Astrocyte of the hippocampus (primary cell): ENCODE measurements around the gene CRABP2.

Experiments
- DNase-seq: peaks from one replicate; pipeline ENCODE4 v3.0.0; 2011; ENCODE audit warnings: low read depth, low spot score

The CRABP2 gene

DNA sequence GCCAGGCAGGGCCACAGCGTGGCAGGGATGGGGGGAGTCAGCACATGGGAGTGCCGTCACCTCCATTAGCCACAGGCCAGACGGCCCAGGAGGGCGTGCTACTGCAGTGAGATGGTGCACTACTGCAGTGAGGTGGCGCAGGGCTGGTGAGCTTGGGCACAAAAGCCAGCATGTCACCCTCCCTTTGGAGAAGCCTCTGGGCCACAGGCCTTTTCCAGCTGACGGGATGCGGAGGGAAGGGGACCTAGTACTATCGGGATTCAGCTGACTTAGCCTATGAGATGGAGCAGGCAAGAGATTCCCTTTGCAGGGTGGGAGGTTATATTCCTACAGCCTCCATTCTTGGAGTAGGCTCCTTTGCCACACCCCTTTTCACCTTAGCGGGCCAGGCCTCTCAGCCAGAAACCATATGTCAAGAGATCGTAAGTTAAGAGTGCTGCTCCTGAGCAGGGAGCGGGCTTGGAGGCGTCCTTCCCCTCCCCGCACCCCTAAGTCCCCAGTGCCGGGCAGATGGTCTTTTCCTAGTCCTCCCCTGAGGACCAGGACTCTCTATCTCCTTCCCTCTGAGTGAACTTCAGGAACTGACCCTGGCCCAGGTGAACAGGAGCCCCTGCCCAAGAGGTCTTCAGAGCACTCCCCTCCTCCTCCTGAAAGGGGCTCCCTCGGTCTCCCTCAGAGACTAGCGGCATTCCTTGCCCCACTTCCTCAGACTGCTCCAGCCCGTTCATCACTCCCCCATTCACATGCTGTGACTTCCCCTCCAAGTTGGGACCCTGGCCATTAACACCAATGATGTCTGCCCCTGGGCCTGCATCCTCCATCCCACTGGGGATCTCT, 36.4 kb downstream of the CRABP2 start:
- peak; percentile 34 for DNase-seq

DNA sequence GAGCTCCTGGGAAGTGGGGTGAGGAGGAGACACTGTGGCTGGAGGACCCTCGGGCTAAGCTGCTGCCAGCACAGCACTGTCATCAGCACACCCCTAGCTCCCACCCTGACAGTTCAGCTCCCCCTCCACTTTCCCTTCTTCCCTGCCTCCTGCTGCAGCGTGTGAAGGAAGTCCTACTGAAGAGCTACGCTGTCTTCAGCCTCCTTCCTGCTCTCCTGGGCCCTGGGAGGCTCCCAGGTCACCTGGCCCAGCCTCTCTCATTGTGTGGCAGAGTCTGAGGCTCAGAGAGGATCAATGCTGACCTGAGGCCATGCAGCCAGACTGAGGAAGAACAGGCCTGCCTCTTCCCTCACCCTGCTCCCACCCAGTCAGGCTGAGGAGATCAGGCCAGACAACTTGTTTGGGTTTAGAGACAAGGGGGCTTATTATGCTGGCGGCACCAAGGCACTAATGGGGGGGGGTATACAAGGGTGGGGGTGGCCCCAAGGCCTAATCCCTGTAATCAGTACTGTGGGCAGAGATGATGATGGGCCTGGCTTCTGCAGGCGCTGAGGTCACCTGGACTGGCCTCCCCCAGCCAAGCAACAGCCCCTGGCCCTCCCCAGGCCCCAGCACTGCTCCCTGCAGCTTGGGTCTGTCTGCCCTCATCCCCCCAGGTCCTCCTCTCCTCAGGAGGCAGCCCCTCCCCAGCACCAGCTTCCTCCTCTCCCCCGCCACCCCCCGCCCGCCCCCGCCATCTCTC, 37.2 kb downstream of the CRABP2 start:
- DNase-seq, result peak; percentile 16

DNA sequence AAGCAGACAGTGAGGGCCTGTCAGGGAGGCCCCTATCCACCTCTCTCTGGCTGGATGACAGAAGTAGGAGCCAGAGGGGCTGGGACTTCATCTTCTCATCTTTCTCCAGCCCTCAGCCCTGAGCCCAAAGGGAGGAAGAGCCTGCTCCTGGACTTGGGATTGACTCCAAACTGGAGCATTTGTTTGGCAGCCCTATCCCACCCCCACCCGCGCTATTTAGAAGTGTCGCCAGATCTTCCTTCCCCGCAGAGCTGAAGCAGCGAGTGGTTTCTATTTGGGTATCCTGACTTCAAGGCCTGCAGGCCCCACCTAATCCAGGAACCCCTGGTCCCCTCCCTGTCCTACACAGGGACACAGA, 37.8 kb downstream of the CRABP2 start:
- peak; percentile 41 for DNase-seq

DNA sequence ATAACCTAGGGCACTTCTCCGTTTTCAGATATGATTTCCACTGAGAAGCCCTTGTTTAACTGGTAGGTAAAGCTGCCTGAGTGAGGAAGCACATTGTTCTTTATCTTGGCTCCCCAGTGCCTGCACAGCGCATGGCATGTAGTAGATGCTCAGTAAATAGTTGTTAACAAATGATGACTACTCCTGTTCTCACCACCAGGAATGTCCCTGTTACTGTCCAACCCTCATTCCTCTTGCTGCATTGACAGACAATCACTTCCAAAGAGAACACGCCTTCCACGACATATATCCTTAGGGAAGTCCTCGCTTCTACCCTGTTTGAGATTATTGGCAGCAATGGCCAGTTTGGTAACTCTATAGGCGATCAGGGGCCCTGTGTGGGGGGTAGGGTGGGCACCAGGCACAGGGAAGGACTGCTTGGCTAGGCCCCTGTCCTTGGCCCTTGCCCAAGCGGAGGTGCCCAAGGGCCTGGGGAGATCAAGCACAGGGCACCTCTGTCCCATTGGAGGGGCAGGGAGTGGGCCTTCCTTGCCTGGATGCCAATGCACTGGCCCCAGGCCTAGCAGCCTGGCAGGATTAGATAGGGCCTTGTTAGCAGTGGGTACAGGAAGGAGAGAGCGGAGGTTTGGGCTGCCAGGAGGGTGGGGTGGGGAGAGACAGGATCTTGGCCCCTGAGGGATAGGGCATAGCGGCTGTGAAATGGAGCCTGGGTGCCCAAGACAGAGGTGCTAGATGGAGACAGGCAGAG, 38.3 kb downstream of the CRABP2 start:
- DNase-seq, result no peak

DNA sequence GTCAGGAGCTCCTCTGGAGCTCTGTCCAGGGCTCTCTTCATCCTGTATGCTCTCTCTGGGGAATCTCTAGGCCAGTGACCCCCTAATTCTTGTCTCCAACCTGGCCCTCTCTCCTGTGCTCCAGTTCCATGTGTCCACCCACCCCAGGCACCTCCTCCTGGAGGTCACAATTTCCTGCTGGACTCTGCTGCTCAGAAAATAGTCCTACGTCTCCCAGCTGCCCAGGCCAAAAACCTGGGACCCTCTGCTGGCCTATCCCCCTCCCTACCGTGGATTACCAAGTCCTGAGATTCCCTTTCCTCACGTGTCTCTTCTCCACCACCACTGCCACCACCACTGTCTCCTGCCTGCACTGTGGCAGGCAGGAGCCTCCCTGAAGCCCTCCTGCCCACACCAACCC, 39.8 kb downstream of the CRABP2 start:
- no peak for DNase-seq

DNA sequence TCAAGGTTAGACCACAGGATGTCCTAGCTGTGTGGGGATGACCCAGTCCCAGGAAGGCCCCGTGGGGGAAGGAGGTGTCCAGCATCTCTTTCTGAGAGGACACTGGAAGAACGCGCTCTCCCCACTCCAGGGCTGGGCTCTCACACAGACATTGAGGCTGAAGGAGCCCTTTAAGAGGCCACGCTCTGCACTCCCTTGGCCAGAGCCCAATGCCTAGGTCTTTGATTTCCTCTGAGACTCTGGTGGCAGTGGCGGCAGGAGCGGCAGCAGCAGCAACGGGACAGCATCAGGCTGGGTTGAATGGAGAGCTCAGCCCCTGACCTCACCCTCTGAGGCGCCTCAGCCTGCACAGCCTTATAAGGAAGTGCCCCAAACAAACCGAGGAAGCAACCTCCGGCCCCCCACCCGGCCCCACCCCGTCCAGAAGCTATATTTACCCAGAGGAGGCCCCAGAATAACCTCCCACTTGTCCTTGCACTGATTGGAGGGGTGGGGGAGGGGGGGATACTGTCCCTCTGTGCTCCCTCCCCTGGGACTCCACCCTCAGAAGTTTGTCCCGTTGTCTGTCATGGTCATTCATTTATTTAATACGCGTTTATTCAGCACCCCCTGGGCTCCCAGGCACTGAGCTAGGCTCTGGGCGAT, 40.5 kb downstream of the CRABP2 start:
- DNase-seq, result peak; percentile 56

DNA sequence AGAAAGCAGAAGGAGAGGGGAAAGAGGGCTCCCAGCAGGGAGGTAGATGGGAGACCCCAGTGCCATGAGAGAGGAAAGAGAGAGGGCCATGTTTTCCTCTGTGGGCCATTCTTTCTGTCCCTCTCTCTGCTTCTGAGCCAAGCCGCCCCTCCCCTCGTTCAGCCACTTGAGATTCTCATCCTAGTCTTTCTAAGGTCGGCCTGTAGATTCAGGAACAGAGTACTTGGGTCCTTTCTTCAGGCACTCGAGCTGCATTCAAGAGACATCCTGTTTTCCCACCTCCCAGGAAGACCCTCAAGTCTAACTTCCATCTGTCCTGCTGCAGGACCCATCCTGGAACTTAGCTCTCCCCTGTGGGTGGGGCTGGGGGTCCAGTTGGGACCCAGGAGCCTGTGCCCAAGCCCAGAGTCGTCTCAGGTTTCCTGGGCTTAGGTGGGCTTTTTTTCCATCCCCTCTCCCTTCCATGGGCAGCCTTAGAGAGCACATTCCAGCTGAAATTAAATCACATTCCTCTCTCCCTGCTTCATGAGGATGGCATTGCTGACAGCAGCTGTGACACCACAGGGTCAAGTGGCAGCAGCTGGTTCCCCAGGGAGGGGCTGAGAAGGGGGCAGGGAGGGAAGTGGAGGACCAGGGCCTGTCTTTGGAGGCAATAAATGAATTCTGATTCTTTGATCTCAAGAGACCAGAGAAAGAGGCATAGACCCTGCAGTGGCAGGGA, 41.2 kb downstream of the CRABP2 start:
- DNase-seq, result peak; percentile 60

DNA sequence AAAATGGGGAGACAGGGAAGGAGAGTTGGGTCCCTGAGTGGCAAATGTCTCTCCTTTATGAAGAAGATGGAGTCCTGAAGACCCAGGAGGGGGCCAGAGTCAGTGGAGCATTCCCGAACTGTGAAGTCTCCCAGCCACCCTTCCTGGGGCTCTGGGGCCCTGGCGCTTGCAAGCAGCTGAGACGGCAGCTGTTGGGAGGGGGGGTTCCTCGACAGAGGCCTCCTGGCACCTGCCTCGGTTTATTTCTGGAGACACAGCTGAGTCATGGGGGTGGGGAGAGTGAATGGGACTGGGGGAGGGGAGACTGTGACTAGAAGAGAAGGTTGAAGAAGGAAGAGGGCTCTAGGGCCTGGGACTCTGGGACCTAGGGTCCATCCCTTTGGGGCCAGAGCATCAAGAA, 42.2 kb downstream of the CRABP2 start:
- peak; percentile 52 for DNase-seq

DNA sequence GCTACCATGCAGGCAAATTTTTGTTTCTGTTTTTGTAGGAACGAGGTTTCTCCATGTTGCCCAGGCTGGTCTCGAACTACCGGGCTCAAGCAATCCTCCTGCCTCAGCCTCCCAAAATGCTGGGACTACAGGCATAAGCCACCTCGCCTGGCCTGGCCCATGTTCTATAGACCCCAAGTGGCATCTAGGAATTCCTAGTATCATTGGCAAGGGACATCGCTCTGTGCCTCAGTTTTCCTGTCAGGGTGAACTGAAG, 42.7 kb downstream of the CRABP2 start:
- DNase-seq, result no peak

DNA sequence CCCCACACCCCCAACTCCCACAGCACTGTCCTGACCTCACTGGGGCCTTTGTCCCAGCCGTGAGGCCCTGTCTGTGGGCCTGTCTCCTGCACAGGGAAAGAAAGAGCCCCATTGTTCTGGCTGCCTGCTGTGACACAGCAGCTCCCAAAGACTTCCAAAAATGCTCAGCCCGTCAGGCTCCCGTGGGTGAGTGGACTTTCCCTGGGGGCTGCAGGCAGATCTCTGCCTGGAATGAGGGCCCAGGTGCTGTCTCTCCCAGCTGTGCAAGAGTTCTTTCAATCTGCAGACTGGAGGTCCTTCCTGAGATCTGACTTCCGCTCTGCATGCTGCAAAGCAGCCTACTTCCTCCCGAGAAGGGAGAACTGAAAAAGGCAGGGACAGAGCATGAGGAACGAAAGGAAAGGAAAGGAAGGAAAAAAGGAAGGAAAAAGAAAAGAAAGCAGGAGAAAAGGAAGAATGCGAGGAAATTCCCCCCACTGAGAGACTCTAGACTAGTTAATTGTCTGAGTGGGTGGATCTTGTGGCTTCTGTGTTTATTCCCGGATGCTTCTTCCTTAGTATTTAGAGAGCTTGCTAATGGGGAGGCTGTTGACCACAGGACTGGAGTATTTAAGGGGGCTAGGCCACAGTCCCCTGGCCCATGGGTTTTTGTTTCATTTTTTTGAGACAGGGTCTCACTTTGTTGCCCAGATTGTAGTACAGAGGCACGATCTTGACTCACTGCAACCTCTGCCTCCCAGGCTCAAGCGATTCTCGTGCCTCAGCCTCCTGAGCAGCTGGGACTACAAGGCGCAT, 43.2 kb downstream of the CRABP2 start:
- DNase-seq, result no peak

DNA sequence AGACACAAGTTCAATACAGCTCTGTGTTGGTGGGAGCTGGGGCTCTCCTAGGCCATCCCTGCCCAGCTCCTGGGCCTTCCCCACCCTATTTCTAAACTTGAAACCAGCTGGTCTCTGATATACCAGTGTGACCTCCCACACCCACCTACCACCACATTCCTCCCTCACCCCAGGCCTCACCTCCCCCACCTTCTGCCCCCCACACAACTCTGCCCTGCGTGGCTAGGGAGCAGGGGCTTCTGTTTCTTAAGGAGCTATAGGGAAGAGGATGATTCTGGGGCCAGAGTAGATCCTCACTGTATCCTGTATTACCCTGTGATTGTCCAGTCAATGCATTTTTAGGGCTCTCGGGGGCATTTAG, 44.7 kb downstream of the CRABP2 start:
- DNase-seq, result no peak

DNA sequence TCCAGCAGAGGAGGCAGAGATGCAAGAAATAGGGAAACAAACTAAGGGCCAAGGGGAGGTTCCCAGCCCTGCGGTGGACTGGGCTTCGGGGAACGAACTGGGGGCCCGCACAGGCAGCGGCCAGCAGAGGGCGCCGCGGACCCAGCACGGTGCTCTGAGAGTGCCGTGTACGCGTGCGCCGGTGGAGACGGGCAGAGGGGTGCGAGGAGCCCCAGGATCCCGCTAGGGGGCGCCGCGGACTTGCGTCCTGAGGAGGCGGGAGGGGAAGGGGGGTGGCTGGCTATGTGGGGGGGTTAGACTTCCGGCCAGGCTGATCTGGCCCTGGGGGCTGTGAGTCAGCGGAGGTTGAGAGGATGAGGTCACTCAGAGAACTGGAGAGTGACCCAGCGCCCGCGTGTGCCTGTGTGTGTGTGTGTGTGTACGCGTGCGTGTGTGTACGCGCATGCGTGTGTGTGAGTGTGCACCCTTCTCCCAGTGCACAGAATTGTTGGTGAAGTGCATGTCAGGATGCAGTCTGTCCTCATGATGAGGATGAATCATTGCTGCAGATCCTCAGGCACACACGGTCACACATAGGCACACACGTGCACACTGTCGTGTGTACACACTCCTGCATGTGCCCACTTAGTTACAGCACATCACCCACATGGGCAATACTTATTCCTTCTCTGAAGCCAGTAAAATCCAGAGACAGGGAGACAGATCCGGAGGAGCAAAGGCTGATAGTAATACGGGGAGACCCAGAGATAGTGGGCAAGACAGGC, 45.2 kb downstream of the CRABP2 start:
- peak; percentile 99 for DNase-seq

DNA sequence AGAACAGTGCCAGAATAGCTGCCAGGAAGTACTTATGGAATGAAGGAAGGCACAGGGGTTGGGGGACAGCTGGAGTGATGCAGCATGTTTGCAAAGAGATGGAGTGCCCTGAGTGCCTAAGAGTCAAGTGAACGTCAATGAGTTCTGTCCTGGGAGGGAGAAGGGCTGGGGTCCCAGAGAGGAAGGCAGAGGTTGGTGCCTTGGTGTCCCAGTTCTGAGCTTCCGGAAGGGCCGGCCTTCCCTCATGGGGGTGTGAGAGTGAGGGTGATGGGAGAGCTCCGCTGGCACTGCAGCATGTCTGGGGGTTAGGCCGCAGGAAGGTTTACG, 45.8 kb downstream of the CRABP2 start:
- DNase-seq, result no peak

DNA sequence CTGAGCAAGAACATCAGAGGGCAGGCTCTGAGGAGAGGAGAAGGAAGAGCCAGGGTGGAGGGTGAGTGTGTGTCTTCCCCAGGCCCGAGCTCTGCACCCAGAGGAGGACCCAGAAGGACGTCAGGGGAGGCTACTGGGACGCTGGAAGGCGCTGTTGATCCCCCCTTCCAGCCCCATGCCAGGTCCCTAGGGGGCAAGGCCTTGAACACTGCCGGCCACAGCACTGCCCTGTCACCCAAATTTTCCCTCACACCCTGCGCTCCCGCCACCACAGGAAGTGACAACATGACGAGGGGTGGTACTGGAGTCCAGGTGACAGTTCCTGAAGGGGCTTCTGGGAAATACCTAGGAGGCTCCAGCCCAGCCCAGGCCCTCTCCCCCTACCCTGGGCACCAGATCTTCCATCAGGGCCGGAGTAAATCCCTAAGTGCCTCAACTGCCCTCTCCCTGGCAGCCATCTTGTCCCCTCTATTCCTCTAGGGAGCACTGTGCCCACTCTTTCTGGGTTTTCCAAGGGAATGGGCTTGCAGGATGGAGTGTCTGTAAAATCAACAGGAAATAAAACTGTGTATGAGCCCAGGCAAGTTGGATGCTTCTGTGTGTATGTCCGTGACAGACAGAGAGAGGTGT, 46.3 kb downstream of the CRABP2 start:
- no peak for DNase-seq

DNA sequence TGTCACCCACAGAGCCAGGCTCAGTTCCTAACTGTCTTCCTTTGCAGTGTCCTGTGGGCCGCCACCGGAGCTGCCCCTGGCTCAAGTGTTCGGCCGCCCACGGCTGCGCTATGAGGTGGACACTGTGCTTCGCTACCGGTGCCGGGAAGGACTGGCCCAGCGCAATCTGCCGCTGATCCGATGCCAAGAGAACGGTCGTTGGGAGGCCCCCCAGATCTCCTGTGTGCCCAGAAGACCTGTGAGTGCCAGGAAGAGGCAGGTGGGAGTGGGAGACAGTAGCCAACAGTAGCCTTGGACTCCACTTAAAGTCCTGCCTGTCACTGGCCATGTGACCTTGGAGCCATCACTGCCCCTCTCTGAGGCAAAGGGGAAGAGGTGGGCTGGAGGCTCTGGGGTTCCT, 46.9 kb downstream of the CRABP2 start:
- no peak for DNase-seq

DNA sequence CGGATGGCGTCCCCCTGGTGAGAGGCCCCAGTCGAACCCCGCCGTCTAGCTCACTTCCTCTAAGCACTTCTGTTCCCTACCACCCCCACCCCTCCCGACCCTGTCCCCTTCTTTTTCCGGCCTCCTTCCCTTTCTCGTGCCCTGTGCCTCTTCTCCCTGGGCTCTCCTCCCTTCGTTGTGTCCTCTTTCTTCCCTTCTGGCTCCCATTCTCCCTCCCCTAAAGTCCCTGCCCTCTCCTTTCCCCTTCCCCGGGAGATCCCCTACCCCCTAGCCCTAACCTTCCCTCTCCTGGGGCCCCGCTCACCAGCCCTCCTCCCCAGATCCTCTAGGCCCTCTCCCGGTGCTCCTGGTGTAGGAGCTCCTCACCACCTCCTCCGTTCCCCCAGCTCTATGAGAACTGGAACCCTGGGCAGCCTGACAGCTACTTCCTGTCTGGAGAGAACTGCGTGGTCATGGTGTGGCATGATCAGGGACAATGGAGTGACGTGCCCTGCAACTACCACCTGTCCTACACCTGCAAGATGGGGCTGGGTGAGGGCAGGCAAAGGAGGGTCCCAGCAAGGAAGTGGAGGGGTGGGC, 47.6 kb downstream of the CRABP2 start:
- no peak for DNase-seq

DNA sequence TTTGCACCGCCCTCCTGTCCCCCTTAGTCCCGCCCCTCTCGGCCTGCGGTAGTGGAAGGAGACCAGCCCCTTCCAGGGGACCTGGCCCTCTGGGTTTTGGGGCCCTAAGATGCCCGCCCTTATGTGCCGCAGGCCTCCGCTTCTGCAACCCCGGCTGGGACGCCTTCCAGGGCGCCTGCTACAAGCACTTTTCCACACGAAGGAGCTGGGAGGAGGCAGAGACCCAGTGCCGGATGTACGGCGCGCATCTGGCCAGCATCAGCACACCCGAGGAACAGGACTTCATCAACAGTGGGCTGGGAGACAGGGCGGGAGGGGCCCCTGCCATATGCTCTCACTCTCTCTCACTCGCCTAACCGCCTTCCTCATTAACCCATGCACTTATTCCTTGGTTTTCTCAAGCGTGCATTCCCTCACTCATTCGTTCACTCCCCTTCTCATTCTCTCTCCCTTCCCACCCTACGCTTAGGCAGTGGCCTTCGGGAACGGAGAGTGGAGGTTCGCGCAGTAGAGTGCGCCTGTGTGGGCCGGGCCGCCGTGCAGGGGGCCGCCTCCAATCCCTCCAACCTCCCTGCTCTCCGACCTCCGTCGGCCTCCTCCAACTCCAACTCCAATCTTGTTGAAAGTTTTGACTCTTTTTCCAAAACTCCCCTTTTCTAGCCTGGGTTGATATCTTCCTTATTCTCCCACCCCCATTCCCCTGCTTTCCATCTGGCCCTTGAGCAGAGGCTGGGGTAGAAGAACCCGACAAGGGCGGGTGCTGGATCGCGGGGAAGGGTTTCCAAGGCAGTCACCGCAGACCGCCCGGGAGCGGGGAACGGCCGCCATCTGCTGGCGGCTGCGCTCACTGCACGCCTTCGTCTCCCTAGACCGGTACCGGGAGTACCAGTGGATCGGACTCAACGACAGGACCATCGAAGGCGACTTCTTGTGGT, 48.3 kb downstream of the CRABP2 start:
- DNase-seq, result peak; percentile 81

DNA sequence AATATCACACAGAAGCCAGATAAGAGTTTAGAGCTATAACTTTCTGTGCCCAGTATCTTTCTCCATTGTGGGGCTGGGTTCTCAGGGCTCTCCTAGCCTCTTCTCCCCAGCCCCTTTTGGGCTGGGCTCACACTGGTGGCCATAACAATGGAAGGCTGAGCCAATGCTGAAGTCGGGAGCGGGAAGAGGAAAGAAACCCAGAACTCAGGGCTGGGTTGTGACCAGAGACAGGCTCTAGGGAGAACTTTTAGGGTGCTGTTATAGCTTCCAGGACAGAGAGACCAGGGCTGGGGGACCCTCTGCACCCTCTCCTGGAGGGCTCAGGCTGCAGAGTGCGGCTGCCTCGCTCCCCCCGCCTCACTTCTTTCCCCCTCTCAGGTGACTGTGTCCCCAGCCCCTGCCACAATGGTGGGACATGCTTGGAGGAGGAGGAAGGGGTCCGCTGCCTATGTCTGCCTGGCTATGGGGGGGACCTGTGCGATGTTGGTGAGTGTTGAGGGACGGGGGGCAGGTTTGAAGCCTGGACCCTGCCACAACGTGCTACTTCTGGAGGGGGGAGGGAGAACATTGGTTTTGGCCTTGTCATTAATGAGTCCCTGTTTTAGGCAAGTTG, 49.4 kb downstream of the CRABP2 start:
- DNase-seq, result no peak
